ENCODE measurements around the gene CBFA2T2. TPM values are rescaled to one million over a fixed set of nuclear protein-coding genes. Genes with fewer than 3 reads are reported as not detected.

CBFA2T2 gene
- total and polyA plus RNA-seq, 2 donors (not counting 3 experiments of a cell fraction or from before 2014, with no cell fraction given) = 10.7 to 12.1 TPM

- TF ChIP-seq FOS (IDR thresholded peaks at IDR 0.05; ENCODE audit: borderline replicate concordance, insufficient read depth, low read length) (no peak), MAX (IDR thresholded peaks at IDR 0.05; ENCODE audit: insufficient read depth, insufficient read length) (no peak), CTCF (IDR thresholded peaks at IDR 0.05; ENCODE audit: extremely low read depth in 1 of 2, insufficient read depth in 1 of 2, low read depth in 1 of 2, low read length in 2 of 2) (no peak)
- H3K9ac ChIP-seq (replicated peaks; ENCODE audit: extremely low read depth, insufficient read depth, low read length) = no peak overlapping the region
- H3K27me3 ChIP-seq (ENCODE audit: control insufficient read depth in 2 of 2, insufficient read depth in 2 of 2, low read length in 2 of 2) = no peaks in the 10 kb centered on the region
- H3K79me2 ChIP-seq (ENCODE audit: control insufficient read depth, insufficient read depth, low read length) = peaks cover 4% of the 10 kb centered on the region
- no peak overlapping the region for H3K27ac ChIP-seq (ENCODE audit: insufficient read depth, low read depth, low read length)
- dilution Hi-C loops (cut with MboI; ENCODE audit: extremely low pct_ligation_motif_present, low sequenced_read_pairs) (no loop called here), intact Hi-C loops (cut with micrococcal nuclease) (no loop called here)
- H3K4me1 ChIP-seq (ENCODE audit: control insufficient read depth, extremely low read depth, insufficient read depth, low read length) = peaks cover 15% of the 10 kb centered on the region
- no peaks in the 10 kb centered on the region for H3K9me1 ChIP-seq (replicated peaks; ENCODE audit: control insufficient read depth, extremely low read depth, insufficient read depth, low read length)
- no peak for FAIRE-seq
- H4K20me1 ChIP-seq (replicated peaks; ENCODE audit: control insufficient read depth, extremely low read depth, insufficient read depth, low read length) = no peaks in the 10 kb centered on the region
- no peaks in the 10 kb centered on the region for H3K9me3 ChIP-seq (replicated peaks; ENCODE audit: control insufficient read depth, insufficient read depth, low read length)
- CTCF ChIA-PET = interaction anchor here (1.6 kb wide), 1 partner anchor 8 kb away, joined by 4 read pairs; no protein-coding TSS in a partner anchor
- H3K4me3 ChIP-seq (replicated peaks in 1 of 3; ENCODE audit: insufficient read depth in 1 of 3, low read depth in 1 of 3, low read length in 3 of 3) = no peak overlapping the region
- DNase-seq (ENCODE audit: low read depth, low spot score) = no peak
- BruUV-seq (replicated peaks) = no TSS peak
- no peaks in the 10 kb centered on the region for H3K36me3 ChIP-seq (ENCODE audit: control insufficient read depth in 2 of 2, extremely low read depth in 1 of 2, insufficient read depth in 2 of 2, low read length in 2 of 2)
- H3K4me2 ChIP-seq (ENCODE audit: insufficient read depth, low read length) = no peak overlapping the region
- POLR2A ChIA-PET = no interaction called here
- no peak overlapping the region for H2AFZ ChIP-seq (ENCODE audit: low read depth, low read length)
Measured at GRCh38 chr20:33676652-33677645, 187.1 kb downstream of the CBFA2T2 start.
